GM19099 (cell line): Measurements from ENCODE around the gene NT5C3A.

ENCODE experiments used
- POLR2A ChIP-seq: IDR thresholded peaks from 3 replicates; pipeline ENCODE4 v1.6.1; 2011; ENCODE audit warnings: low read depth; ENCODE audit not compliant: insufficient read length; ENCODE audit errors: extremely low read depth

The NT5C3A gene

GRCh38 chr7:33087356-33087755, 24.8 kb upstream of the NT5C3A start:
- no peak for TF ChIP-seq POLR2A

DNA sequence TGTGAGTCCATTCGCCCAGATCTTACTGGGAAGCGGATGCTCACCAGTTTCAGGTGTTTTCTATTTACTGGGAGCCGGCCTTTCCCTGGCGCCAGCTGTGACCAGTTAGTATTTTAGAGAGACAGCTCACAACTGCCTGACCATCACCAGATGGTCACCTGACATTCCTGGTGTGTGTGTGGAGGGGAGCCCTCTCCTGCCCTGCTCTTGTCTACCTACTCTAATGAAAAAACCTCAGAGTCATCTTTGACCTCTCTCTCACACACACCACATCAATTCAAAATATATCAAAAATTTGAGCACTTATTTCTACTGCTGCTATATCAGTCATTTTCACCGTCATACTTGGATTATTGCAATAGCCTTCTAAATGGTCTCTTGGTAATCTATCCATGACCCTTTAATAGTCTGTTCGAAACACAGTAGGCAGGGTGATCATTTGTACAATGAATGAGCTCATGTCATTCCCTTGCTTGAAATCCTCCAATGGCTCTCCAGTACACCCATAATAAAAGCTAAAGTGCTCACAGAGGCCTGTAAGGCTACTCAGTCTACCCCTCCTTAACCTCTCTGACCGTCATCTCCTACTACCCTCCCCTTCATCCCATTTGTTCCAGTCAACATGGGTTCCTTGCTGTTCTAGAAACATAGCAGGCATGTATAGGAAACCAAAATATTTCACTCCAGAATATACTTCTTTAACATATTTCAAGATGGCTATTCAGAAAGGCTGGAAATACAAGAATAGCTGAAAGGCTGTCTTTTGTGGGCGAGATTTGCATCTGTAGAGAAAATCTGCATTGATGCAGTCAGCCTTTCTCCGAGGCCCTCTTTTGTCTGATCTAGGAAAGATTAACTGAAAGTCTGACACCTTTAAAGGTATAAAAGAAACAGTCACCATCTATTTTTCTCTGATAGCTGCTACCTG, 17.5 kb upstream of the NT5C3A start:
- no peak for TF ChIP-seq POLR2A

GRCh38 chr7:33079096-33079495, 16.5 kb upstream of the NT5C3A start:
- no peak for TF ChIP-seq POLR2A

- no peak for TF ChIP-seq POLR2A
Observed at GRCh38 chr7:33076737-33077136, 14.2 kb upstream of the NT5C3A start.

- TF ChIP-seq POLR2A, result no peak
Observed at GRCh38 chr7:33075818-33076518, 13.4 kb upstream of the NT5C3A start.

- no peak for TF ChIP-seq POLR2A
Observed at GRCh38 chr7:33073243-33073642, 10.7 kb upstream of the NT5C3A start.

GRCh38 chr7:33072471-33072870, 9.9 kb upstream of the NT5C3A start:
- no peak for TF ChIP-seq POLR2A

DNA sequence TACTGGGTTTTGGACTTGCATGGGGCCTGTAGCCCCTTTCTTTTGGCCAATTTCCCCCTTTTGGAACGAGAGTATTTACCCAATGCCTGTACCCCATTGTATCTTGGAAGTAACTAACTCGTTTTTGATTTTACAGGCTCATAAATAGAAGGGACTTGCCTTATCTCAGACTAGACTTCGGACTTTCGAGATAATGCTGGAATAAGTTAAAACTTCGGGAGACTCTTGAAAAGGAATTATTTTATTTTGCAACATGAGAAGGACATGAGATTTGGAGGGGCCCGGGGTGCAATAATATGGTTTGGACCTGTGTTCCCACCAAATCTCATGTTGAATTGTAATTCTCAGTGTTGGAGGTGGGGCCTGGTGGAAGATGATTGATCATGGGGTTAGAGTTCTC, 8.3 kb upstream of the NT5C3A start:
- TF ChIP-seq POLR2A, result no peak

- no peak for TF ChIP-seq POLR2A
Observed at GRCh38 chr7:33070277-33070676, 7.7 kb upstream of the NT5C3A start.

GRCh38 chr7:33067921-33068320, 5.3 kb upstream of the NT5C3A start:
- no peak for TF ChIP-seq POLR2A

DNA sequence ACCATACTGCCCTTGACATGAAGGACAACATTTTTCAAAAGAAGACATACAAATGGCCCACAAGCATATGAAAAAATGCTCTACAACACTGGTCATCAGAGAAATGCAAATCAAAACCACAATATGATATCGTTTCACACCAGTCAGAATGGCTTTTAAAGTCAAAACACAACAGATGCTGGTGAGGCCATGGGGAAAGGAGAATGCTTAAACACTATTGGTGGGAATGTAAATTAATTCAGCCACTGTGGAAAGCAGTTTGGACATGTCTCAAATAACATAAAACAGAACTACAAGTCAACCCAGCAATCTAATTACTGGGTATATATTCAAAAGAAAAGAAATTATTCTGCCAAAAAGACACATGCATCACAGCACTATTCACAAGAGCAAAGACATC, 4.2 kb upstream of the NT5C3A start:
- TF ChIP-seq POLR2A, result no peak

GRCh38 chr7:33065981-33066380, 3.4 kb upstream of the NT5C3A start:
- no peak for TF ChIP-seq POLR2A

DNA sequence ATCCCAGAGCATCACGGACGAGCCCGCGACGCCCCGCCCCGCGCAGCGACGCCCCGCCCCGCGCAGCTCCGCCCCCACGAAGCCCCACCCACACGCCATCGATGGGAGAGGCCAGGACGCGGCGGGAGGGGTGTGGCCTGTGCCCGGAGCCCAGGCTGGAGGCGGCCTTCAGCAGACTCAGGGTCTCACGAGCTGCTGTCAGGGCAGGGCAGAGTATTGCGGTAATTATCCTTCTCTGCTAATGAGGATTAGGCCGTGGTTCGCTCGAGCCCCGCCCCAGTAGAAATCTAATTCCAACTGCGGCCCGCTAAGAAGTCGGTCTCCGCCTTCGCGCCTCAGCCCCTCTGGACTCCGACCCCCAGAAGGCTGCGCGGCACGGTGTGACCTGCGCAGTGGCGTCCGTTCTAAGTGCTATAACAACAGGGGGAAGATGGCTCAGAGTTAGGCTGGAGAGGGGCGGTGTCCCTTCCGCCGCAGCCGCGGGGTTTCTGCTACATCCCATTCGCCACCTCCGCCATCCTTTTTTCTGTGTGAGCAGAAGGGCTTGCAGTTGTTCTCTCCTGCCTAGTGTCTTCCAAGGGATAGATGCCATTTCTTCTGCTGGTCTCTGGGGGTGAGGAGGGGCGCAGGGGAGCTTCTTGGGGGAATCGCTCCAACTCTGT, 337 bp upstream of the NT5C3A start:
- TF ChIP-seq POLR2A, result peak; percentile 62

DNA sequence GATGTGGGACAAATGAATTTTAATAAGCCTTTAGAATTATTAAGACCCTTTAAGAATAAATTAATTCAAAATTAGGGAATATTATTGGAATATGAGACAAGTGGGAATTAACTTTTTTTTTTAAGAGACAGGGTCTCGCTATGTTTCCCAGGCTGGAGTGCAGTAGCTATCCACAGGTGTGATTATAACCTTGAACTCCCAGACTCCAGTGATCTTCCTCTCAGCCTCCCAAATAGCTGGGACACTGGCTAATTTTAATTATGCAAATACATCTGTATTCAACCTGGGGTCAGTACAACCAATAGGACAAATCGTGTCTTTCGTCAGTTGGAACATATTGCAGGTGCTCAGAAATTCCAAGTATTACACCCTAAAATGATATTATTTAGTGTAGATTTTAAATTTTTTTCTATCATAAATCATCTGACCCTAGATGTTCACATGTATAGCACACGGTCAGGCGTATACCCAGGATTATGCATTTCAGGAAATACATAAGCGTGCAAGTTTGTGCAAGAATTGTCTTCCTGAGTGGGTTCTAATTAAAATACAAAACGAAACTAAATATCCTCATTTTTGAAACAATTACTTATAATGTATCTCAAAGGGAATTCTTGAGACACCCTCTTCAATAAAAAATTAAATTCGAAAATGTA, 1.2 kb downstream of the NT5C3A start:
- no peak for TF ChIP-seq POLR2A

DNA sequence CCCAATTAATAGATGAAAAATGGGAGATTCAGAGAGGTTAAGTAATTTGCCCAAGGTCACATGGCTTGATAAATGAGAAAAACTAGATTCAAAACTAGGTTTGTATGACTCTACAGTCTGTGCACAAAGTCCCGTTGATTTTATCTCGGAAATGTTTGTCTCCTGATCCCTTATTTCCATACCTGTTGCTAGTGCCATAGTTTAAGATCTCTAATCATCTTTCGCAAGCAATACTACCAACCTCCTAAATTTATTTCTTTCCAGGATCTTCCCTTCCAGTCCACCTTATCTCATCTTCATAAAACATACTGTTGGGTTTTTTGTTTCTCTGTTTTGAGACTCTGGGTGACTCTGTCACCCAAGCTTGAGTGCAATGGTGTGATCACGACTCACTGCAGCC, 2.9 kb downstream of the NT5C3A start:
- TF ChIP-seq POLR2A, result no peak
